HepG2 (cell line): ENCODE measurements around the gene SLC38A2. TPM values are rescaled to one million over a fixed set of nuclear protein-coding genes. Genes with fewer than 3 reads are reported as not detected.
A peak's percentile ranks its signal among the peaks of the same experiment; 100 is the strongest.

ENCODE experiments used
- ATAC-seq: fragments of 200-7000 bp; cut with Tn5 transposase; 3 replicates; pipeline ENCODE4 v1.9.1; 2020; ENCODE audit warnings: mild to moderate bottlenecking, moderate library complexity
- BruUV-seq: library from RNA; stranded (reverse); fragments of 400-500 nt; replicated peaks from 2 replicates; lab custom pipeline; 2021; lab: Mats Ljungman, UMichigan
- CTCF ChIA-PET: fragments of 300-600 bp; formaldehyde crosslinking; extraction: SDS; loops from one replicate; lab custom pipeline; 2021; ENCODE audit warnings: low total read pairs, inconsistent platforms, low intra/inter-chr PET ratio; lab: Yijun Ruan, JAX
- POLR2A ChIA-PET: fragments of 350-600 bp; sonication (Branson Sonifier 250); formaldehyde crosslinking; loops from one replicate; lab custom pipeline; 2020; ENCODE audit warnings: antibody characterized with exemption, inconsistent platforms; lab: Yijun Ruan, JAX
- DNase-seq: peaks from one replicate; pipeline ENCODE4 v3.0.0-alpha.2; 2015; ENCODE audit warnings: low spot score
- FAIRE-seq: peaks from 3 replicates; lab custom pipeline; 2011; peaks lifted over from hg19 to GRCh38; lab: Jason Lieb, UNC
- H2AFZ ChIP-seq: one replicate; pipeline ENCODE4 v1.6.1; 2011; ENCODE audit warnings: low read length, inconsistent platforms
- H3K27ac ChIP-seq: fragments of 300-600 bp; 3 replicates; pipeline ENCODE4 v1.8.0; 2011; ENCODE audit warnings: mixed run types, mild to moderate bottlenecking, mixed read lengths, low read length, inconsistent platforms; ENCODE audit not compliant: insufficient read depth; ENCODE audit errors: extremely low read length
- H3K27me3 ChIP-seq, 2 experiments: fragments of 200-600 bp in 1 of 2; 2 replicates in 1 of 2; 3 replicates in 1 of 2; pipeline versions ENCODE4 v1.6.0 to v1.8.0; 2011; ENCODE audit warnings: low read length in 2 of 2, mild to moderate bottlenecking in 2 of 2, moderate library complexity in 2 of 2, inconsistent platforms in 1 of 2; ENCODE audit not compliant: insufficient read depth in 2 of 2, control insufficient read depth in 1 of 2
- H3K36me3 ChIP-seq, 2 experiments: fragments of 200-600 bp in 1 of 2; replicated peaks in 1 of 2; 2 replicates in 1 of 2; 3 replicates in 1 of 2; pipeline versions ENCODE4 v1.5.1 to v1.8.0; 2011; ENCODE audit warnings: low read length in 2 of 2, inconsistent platforms in 1 of 2; ENCODE audit not compliant: insufficient read depth in 2 of 2, control insufficient read depth in 1 of 2
- H3K4me1 ChIP-seq: 2 replicates; pipeline ENCODE4 v1.5.1; 2012; ENCODE audit warnings: low read length, inconsistent platforms; ENCODE audit not compliant: insufficient read depth
- H3K4me2 ChIP-seq: 2 replicates; pipeline ENCODE4 v1.6.0; 2011; ENCODE audit warnings: low read depth, low read length, inconsistent platforms
- H3K4me3 ChIP-seq, 3 experiments: fragments of 200-600 bp in 1 of 3; sonication (generic), shearing (Covaris generic) in 1 of 3; replicated peaks in 1 of 3; 2 replicates each; pipeline ENCODE4 v1.5.1; 2011 to 2016; ENCODE audit warnings: low read length in 3 of 3, inconsistent platforms in 2 of 3, low read depth in 2 of 3, mild to moderate bottlenecking in 2 of 3, control low read depth in 1 of 3, mixed read lengths in 1 of 3; ENCODE audit not compliant: insufficient read depth in 1 of 3
- H3K79me2 ChIP-seq: one replicate; pipeline ENCODE4 v1.6.1; 2011; ENCODE audit warnings: low read length, inconsistent platforms; ENCODE audit not compliant: insufficient read depth
- H3K9ac ChIP-seq: 2 replicates; pipeline ENCODE4 v1.6.0; 2011; ENCODE audit warnings: mild to moderate bottlenecking, low read depth, low read length, inconsistent platforms; ENCODE audit not compliant: insufficient read depth
- H3K9me3 ChIP-seq: 2 replicates; pipeline ENCODE4 v1.5.1; 2012; ENCODE audit warnings: mild to moderate bottlenecking, low read length
- H4K20me1 ChIP-seq: 2 replicates; pipeline ENCODE4 v1.6.0; 2011; ENCODE audit warnings: inconsistent platforms, mild to moderate bottlenecking, low read length, moderate library complexity; ENCODE audit not compliant: insufficient read depth
- NKX3-1 ChIP-seq: sonication (generic); formaldehyde crosslinking; IDR thresholded peaks from 2 replicates; pipeline ENCODE4 v1.5.0; 2020; ENCODE audit warnings: missing genetic modification reagents
- SAP130 ChIP-seq: IDR thresholded peaks from 2 replicates; pipeline ENCODE4 v1.6.1; 2016; ENCODE audit warnings: low read depth
- SOX6 ChIP-seq, 2 experiments: fragments of 450-650 bp in 1 of 2; sonication (generic) in 1 of 2; formaldehyde crosslinking in 1 of 2; IDR thresholded peaks; 2 replicates each; pipeline versions ENCODE4 v1.4.0 to v1.6.1; 2017 to 2020; ENCODE audit warnings: antibody characterized with exemption in 1 of 2, mild to moderate bottlenecking in 1 of 2, missing genetic modification reagents in 1 of 2
- ZFP36 ChIP-seq: fragments of 150-350 bp; IDR thresholded peaks from 2 replicates; pipeline ENCODE4 v1.6.1; 2018; ENCODE audit warnings: borderline replicate concordance, low read length, low read depth; ENCODE audit not compliant: partially characterized antibody
- ZNF34 ChIP-seq: sonication (generic); formaldehyde crosslinking; IDR thresholded peaks from 2 replicates; pipeline ENCODE4 v1.4.0; 2020; ENCODE audit warnings: mild to moderate bottlenecking, missing genetic modification reagents, borderline replicate concordance
- ZNF652 ChIP-seq: IDR thresholded peaks from 2 replicates; pipeline ENCODE4 v1.6.1; 2016; ENCODE audit warnings: low read depth, borderline replicate concordance
- WGBS: methylation state at CpG from one replicate; pipeline ENCODE4 v1.1.6; 2017; ENCODE audit warnings: low lambda C conversion rate; 5-methylcytosine and 5-hydroxymethylcytosine counted together
- in situ Hi-C: cut with HindIII; loops from 2 replicates; pipeline ENCODE4 v1.10.0; 2017; ENCODE audit warnings: low pct_unique_long_range_greater_than_20kb; ENCODE audit not compliant: extremely low pct_ligation_motif_present
- intact Hi-C: fragments of 100-400 bp; cut with micrococcal nuclease; formaldehyde crosslinking; loops from one replicate; pipeline ENCODE4 v1.10.0; 2022; ENCODE audit not compliant: unreplicated experiment
- polyA plus RNA-seq, 8 experiments: library from polyadenylated mRNA; depleted of rRNA in 3 of 8; stranded (reverse) in 7 of 8; unstranded in 1 of 8; fragments of >200 nt; fragmentation: Illumina TruSeq in 4 of 8; extraction: Trizol in 4 of 8; gene quantifications; 2 replicates each; pipeline versions ENCODE4 v1.2.1 to v1.2.3, GENCODE V29; 2011 to 2016; ENCODE audit warnings: low read depth in 4 of 8, missing spikeins in 1 of 8, mixed read lengths in 1 of 8; ENCODE audit not compliant: insufficient read depth in 1 of 8
- total RNA-seq, 5 experiments: library from RNA; depleted of rRNA; stranded (reverse); fragments of >200 nt; fragmentation: Illumina TruSeq; extraction: Trizol; gene quantifications; 2 replicates each; pipeline ENCODE4 v1.2.3, GENCODE V29; 2016; ENCODE audit warnings: low read depth in 1 of 5
- TF ChIP-seq, protein P1 (sequence below): sonication (generic); formaldehyde crosslinking; IDR thresholded peaks from 2 replicates; pipeline ENCODE4 v1.4.0; 2020; ENCODE audit warnings: missing genetic modification reagents
- TF ChIP-seq, protein P2 (sequence below): sonication (generic); formaldehyde crosslinking; IDR thresholded peaks from 2 replicates; pipeline ENCODE4 v1.5.0; 2020; ENCODE audit warnings: mild to moderate bottlenecking, missing genetic modification reagents

The SLC38A2 gene
- total and polyA plus RNA-seq, 2 of the 13 experiments (the other 11 are each of a cell fraction or from before 2014, with no cell fraction given) = 368 to 880 TPM

DNA sequence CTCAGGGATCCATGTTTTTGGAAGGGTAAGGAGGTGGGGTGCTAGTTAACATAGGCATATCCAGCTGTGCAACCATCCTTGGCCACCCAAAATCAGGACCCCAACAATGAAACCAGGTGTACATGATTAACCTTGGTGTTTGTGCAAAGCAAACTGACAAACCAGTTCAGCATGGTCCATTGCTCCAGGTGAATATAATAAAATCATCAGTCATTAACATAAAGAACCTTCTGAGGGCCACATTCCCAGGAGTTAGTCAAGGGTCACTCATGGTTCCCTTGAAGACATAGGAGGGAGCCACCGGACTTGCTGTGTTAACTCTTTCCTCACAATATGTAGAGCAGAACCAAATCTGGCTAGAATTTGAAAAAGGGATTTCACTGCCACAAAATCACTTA is 17.8 kb downstream of the SLC38A2 start:
- Histone ChIP-seq H3K27me3 (peaks cover 0 to under 1% of the 10 kb centered on the region in 2 experiments; a peak in 2 of 5 replicates), H2AFZ (no peak overlapping the region), H3K4me1 (peaks cover 15% of the 10 kb centered on the region), H4K20me1 (peaks cover 22% of the 10 kb centered on the region), H3K9me3 (no peaks in the 10 kb centered on the region), H3K4me3 (no peak overlapping the region), H3K4me2 (peak overlapping the region; percentile 28), H3K27ac (no peak overlapping the region), H3K79me2 (no peaks in the 10 kb centered on the region), H3K9ac (no peak overlapping the region), H3K36me3 (no peaks in the 10 kb centered on the region; a peak in 2 of 5 replicates)
- no peak for FAIRE-seq
- intact Hi-C loops = loop anchor here (2.0 to 5.0 kb wide), 2 partner anchors 282 to 322 kb away; no protein-coding TSS in a partner anchor
- ATAC-seq = peak; percentile 0; the same call in 2 of the 3 replicates
- no TSS peak for BruUV-seq
- TF ChIP-seq SAP130 (CRISPR knock-in tag) (no peak), NKX3-1 (CRISPR knock-in tag) (no peak), ZNF34 (CRISPR knock-in tag) (no peak), SOX6 (IDR thresholded peaks at IDR 0.05) (no peak), SOX6 (CRISPR knock-in tag; IDR thresholded peaks at IDR 0.05) (no peak), ZNF652 (CRISPR knock-in tag) (peak; percentile 47; the same call in 1 of the 2 replicates), ZFP36 (no peak)
- TF ChIP-seq, protein P1, sequence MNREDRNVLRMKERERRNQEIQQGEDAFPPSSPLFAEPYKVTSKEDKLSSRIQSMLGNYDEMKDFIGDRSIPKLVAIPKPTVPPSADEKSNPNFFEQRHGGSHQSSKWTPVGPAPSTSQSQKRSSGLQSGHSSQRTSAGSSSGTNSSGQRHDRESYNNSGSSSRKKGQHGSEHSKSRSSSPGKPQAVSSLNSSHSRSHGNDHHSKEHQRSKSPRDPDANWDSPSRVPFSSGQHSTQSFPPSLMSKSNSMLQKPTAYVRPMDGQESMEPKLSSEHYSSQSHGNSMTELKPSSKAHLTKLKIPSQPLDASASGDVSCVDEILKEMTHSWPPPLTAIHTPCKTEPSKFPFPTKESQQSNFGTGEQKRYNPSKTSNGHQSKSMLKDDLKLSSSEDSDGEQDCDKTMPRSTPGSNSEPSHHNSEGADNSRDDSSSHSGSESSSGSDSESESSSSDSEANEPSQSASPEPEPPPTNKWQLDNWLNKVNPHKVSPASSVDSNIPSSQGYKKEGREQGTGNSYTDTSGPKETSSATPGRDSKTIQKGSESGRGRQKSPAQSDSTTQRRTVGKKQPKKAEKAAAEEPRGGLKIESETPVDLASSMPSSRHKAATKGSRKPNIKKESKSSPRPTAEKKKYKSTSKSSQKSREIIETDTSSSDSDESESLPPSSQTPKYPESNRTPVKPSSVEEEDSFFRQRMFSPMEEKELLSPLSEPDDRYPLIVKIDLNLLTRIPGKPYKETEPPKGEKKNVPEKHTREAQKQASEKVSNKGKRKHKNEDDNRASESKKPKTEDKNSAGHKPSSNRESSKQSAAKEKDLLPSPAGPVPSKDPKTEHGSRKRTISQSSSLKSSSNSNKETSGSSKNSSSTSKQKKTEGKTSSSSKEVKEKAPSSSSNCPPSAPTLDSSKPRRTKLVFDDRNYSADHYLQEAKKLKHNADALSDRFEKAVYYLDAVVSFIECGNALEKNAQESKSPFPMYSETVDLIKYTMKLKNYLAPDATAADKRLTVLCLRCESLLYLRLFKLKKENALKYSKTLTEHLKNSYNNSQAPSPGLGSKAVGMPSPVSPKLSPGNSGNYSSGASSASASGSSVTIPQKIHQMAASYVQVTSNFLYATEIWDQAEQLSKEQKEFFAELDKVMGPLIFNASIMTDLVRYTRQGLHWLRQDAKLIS = no peak
- TF ChIP-seq, protein P2, sequence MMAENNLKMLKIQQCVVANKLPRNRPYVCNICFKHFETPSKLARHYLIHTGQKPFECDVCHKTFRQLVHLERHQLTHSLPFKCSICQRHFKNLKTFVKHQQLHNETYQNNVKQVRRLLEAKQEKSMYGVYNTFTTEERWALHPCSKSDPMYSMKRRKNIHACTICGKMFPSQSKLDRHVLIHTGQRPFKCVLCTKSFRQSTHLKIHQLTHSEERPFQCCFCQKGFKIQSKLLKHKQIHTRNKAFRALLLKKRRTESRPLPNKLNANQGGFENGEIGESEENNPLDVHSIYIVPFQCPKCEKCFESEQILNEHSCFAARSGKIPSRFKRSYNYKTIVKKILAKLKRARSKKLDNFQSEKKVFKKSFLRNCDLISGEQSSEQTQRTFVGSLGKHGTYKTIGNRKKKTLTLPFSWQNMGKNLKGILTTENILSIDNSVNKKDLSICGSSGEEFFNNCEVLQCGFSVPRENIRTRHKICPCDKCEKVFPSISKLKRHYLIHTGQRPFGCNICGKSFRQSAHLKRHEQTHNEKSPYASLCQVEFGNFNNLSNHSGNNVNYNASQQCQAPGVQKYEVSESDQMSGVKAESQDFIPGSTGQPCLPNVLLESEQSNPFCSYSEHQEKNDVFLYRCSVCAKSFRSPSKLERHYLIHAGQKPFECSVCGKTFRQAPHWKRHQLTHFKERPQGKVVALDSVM (CRISPR knock-in tag) = no peak
- DNase-seq = no peak
- WGBS = 0% methylated on average over 1 of the region's 1 CpG
- in situ Hi-C loops = loop anchor here (5.0 kb wide), 1 partner anchor 322 kb away; no protein-coding TSS in a partner anchor
- ChIA-PET POLR2A (no interaction called here), CTCF (no interaction called here)
